ENCODE data around the gene NRARP.

The NRARP gene

GRCh38 chr9:137310189-137311052, 8.3 kb upstream of the NRARP start:
- Histone ChIP-seq H3K4me1 (ENCODE audit: insufficient read depth, low read length, severe bottlenecking) (no peaks in the 10 kb centered on the region), H3K36me3 (ENCODE audit: insufficient read depth, low read length) (no peaks in the 10 kb centered on the region), H3K79me2 (ENCODE audit: insufficient read depth, low read length) (no peaks in the 10 kb centered on the region), H3K9me3 (ENCODE audit: low read length) (no peaks in the 10 kb centered on the region), H3K9me2 (ENCODE audit: low read depth, low read length) (no peaks in the 10 kb centered on the region), H3K27me3 (ENCODE audit: insufficient read depth, low read length) (peaks cover 5% of the 10 kb centered on the region; the same call in 1 of the 2 replicates), H3K9ac (ENCODE audit: low read length) (no peak overlapping the region), H2AFZ (ENCODE audit: low read length) (no peak overlapping the region), H3K4me3 (ENCODE audit: low read depth, low read length, poor library complexity, severe bottlenecking) (no peak overlapping the region), H4K20me1 (ENCODE audit: insufficient read depth, low read length) (no peaks in the 10 kb centered on the region), H3K4me2 (ENCODE audit: low read length) (no peak overlapping the region), H3F3A (ENCODE audit: insufficient read depth, low read length) (no peaks in the 10 kb centered on the region), H3K27ac (ENCODE audit: low read depth, low read length, poor library complexity, severe bottlenecking) (no peak overlapping the region)
- TF ChIP-seq EZH2 (IDR thresholded peaks at IDR 0.05; ENCODE audit: borderline replicate concordance, low read length) (no peak), CTCF (IDR thresholded peaks at IDR 0.05; ENCODE audit: low read length) (no peak)

GRCh38 chr9:137309368-137310188, 7.5 kb upstream of the NRARP start:
- Histone ChIP-seq H3K9ac (ENCODE audit: low read length) (no peak overlapping the region), H3K27me3 (ENCODE audit: insufficient read depth, low read length) (peaks cover 5% of the 10 kb centered on the region; the same call in 1 of the 2 replicates), H3K4me2 (ENCODE audit: low read length) (no peak overlapping the region), H3F3A (ENCODE audit: insufficient read depth, low read length) (no peaks in the 10 kb centered on the region), H3K79me2 (ENCODE audit: insufficient read depth, low read length) (no peaks in the 10 kb centered on the region), H3K27ac (ENCODE audit: low read depth, low read length, poor library complexity, severe bottlenecking) (no peak overlapping the region), H3K36me3 (ENCODE audit: insufficient read depth, low read length) (no peaks in the 10 kb centered on the region), H3K4me1 (ENCODE audit: insufficient read depth, low read length, severe bottlenecking) (no peaks in the 10 kb centered on the region), H3K9me2 (ENCODE audit: low read depth, low read length) (no peaks in the 10 kb centered on the region), H3K9me3 (ENCODE audit: low read length) (no peaks in the 10 kb centered on the region), H2AFZ (ENCODE audit: low read length) (no peak overlapping the region), H3K4me3 (ENCODE audit: low read depth, low read length, poor library complexity, severe bottlenecking) (no peak overlapping the region), H4K20me1 (ENCODE audit: insufficient read depth, low read length) (no peaks in the 10 kb centered on the region)
- no peak for TF ChIP-seq CTCF (IDR thresholded peaks at IDR 0.05; ENCODE audit: low read length)
- TF ChIP-seq EZH2 (IDR thresholded peaks at IDR 0.05; ENCODE audit: borderline replicate concordance, low read length) = no peak

- H3K4me3 ChIP-seq (ENCODE audit: low read depth, low read length, poor library complexity, severe bottlenecking) = no peak overlapping the region
- H3K9me3 ChIP-seq (ENCODE audit: low read length) = no peaks in the 10 kb centered on the region
- H3K27me3 ChIP-seq (ENCODE audit: insufficient read depth, low read length) = peaks cover 8% of the 10 kb centered on the region; the same call in 1 of the 2 replicates
- peaks cover under 1% of the 10 kb centered on the region; the same call in 1 of the 2 replicates for H3F3A ChIP-seq (ENCODE audit: insufficient read depth, low read length)
- H3K36me3 ChIP-seq (ENCODE audit: insufficient read depth, low read length) = no peaks in the 10 kb centered on the region
- no peaks in the 10 kb centered on the region for H4K20me1 ChIP-seq (ENCODE audit: insufficient read depth, low read length)
- H2AFZ ChIP-seq (ENCODE audit: low read length) = no peak overlapping the region
- no peaks in the 10 kb centered on the region for H3K9me2 ChIP-seq (ENCODE audit: low read depth, low read length)
- no peak overlapping the region for H3K27ac ChIP-seq (ENCODE audit: low read depth, low read length, poor library complexity, severe bottlenecking)
- TF ChIP-seq CTCF (IDR thresholded peaks at IDR 0.05; ENCODE audit: low read length) (no peak), EZH2 (IDR thresholded peaks at IDR 0.05; ENCODE audit: borderline replicate concordance, low read length) (no peak)
- H3K4me2 ChIP-seq (ENCODE audit: low read length) = no peak overlapping the region
- H3K4me1 ChIP-seq (ENCODE audit: insufficient read depth, low read length, severe bottlenecking) = no peaks in the 10 kb centered on the region
- H3K9ac ChIP-seq (ENCODE audit: low read length) = no peak overlapping the region
- no peaks in the 10 kb centered on the region for H3K79me2 ChIP-seq (ENCODE audit: insufficient read depth, low read length)
Observed at GRCh38 chr9:137308057-137308619, 6.1 kb upstream of the NRARP start.

Measured in OCI-LY1 (cell line).